PC-3 (cell line): ENCODE measurements around the gene RAF1. TPM values are rescaled to one million over a fixed set of nuclear protein-coding genes. Genes with fewer than 3 reads are reported as not detected.

Experiments
- ATAC-seq: fragments of 200-7000 bp; cut with Tn5 transposase; 2 replicates; pipeline ENCODE4 v1.9.1; 2020; ENCODE audit warnings: mild to moderate bottlenecking, moderate library complexity
- BruUV-seq: library from RNA; stranded (reverse); fragments of 400-500 nt; replicated peaks from 2 replicates; lab custom pipeline; 2021; lab: Mats Ljungman, UMichigan
- CTCF ChIA-PET: fragments of 300-600 bp; sonication (Branson Sonifier 250); formaldehyde crosslinking; loops from one replicate; lab custom pipeline; 2022; ENCODE audit warnings: antibody characterized with exemption; lab: Charles Lee
- POLR2A ChIA-PET: fragments of 300-600 bp; sonication (Branson Sonifier 250); formaldehyde crosslinking; loops from one replicate; lab custom pipeline; 2022; ENCODE audit warnings: antibody characterized with exemption; ENCODE audit not compliant: unreplicated experiment; lab: Charles Lee
- DNase-seq: peaks from one replicate; pipeline ENCODE4 v3.0.0-alpha.2; 2015
- H2AFZ ChIP-seq: fragments of 300-600 bp; sonication (generic); 2 replicates; pipeline ENCODE4 v1.6.0; 2016; ENCODE audit warnings: antibody characterized with exemption, low read length
- H3F3A ChIP-seq: fragments of 300-600 bp; sonication (generic); one replicate; pipeline ENCODE4 v1.6.0; 2017; ENCODE audit warnings: antibody characterized with exemption, low read length, control low read depth, mild to moderate bottlenecking; ENCODE audit not compliant: unreplicated experiment
- H3K27ac ChIP-seq: fragments of 300-600 bp; sonication (generic); 2 replicates; pipeline ENCODE4 v1.5.1; 2016; ENCODE audit warnings: mild to moderate bottlenecking, low read length
- H3K27me3 ChIP-seq: fragments of 300-600 bp; sonication (generic); 2 replicates; pipeline ENCODE4 v1.6.1; 2016; ENCODE audit warnings: low read length, mixed read lengths
- H3K36me3 ChIP-seq: fragments of 300-600 bp; sonication (generic); 2 replicates; pipeline ENCODE4 v1.6.1; 2016; ENCODE audit warnings: low read depth, mixed run types, low read length, mixed read lengths
- H3K4me1 ChIP-seq: fragments of 300-600 bp; sonication (generic); 2 replicates; pipeline ENCODE4 v1.5.1; 2016; ENCODE audit warnings: low read length; ENCODE audit not compliant: insufficient read depth
- H3K4me2 ChIP-seq: fragments of 300-600 bp; sonication (generic); 2 replicates; pipeline ENCODE4 v1.6.0; 2016; ENCODE audit warnings: low read length
- H3K4me3 ChIP-seq: fragments of 300-600 bp; sonication (generic); 2 replicates; pipeline ENCODE4 v1.5.1; 2016; ENCODE audit warnings: mild to moderate bottlenecking, low read length, mixed read lengths
- H3K79me2 ChIP-seq: fragments of 300-600 bp; sonication (generic); 2 replicates; pipeline ENCODE4 v1.6.1; 2017; ENCODE audit warnings: low read length, mixed read lengths
- H3K9ac ChIP-seq: fragments of 300-600 bp; sonication (generic); 2 replicates; pipeline ENCODE4 v1.6.0; 2016; ENCODE audit warnings: mild to moderate bottlenecking, low read length
- H3K9me2 ChIP-seq: fragments of 300-600 bp; sonication (generic); replicated peaks from 2 replicates; pipeline ENCODE4 v1.6.1; 2016; ENCODE audit warnings: mixed run types, low read length, mixed read lengths
- H3K9me3 ChIP-seq: fragments of 300-600 bp; sonication (generic); 2 replicates; pipeline ENCODE4 v1.6.1; 2016; ENCODE audit warnings: low read length, mixed read lengths
- H4K20me1 ChIP-seq: fragments of 300-600 bp; sonication (generic); 2 replicates; pipeline ENCODE4 v1.6.1; 2016; ENCODE audit warnings: low read length, mixed read lengths
- CTCF ChIP-seq: fragments of 300-600 bp; sonication (generic); conservative IDR thresholded peaks from 2 replicates; pipeline ENCODE4 v1.5.1; 2017; ENCODE audit warnings: antibody characterized with exemption, low read depth, mild to moderate bottlenecking, low read length
- EZH2 ChIP-seq: fragments of 300-600 bp; sonication (generic); IDR thresholded peaks from one replicate; pipeline ENCODE4 v1.6.1; 2017; ENCODE audit warnings: antibody characterized with exemption, mild to moderate bottlenecking, low read length; ENCODE audit not compliant: unreplicated experiment
- EZH2phosphoT487 ChIP-seq: fragments of 300-600 bp; sonication (generic); IDR thresholded peaks from 2 replicates; pipeline ENCODE4 v1.6.1; 2018; ENCODE audit warnings: mild to moderate bottlenecking, antibody characterized with exemption, low read length, borderline replicate concordance
- intact Hi-C: fragments of 100-400 bp; cut with micrococcal nuclease; formaldehyde crosslinking; loops from 2 replicates; pipeline ENCODE4 v1.9.0; 2023
- total RNA-seq: library from RNA; depleted of rRNA; stranded (reverse); fragments of >200 nt; gene quantifications from 2 replicates; pipeline ENCODE4 v1.2.3, GENCODE V29; 2014

RAF1 gene
- total RNA-seq, 1 experiment from 2014 or later = 130 TPM

- ATAC-seq = no peak
Observed at GRCh38 chr3:12671120-12671450, 7.2 kb upstream of the RAF1 start.

GRCh38 chr3:12670365-12671119 is 6.6 kb upstream of the RAF1 start:
- no peaks in the 10 kb centered on the region for H3K9me2 ChIP-seq
- H3F3A ChIP-seq = no peaks in the 10 kb centered on the region
- no peak for ATAC-seq
- no peaks in the 10 kb centered on the region for H4K20me1 ChIP-seq
- no peak overlapping the region for H2AFZ ChIP-seq
- ChIA-PET POLR2A (no interaction called here), CTCF (interaction anchor here (0.7 kb wide), 1 partner anchor 576 kb away, joined by 3 read pairs; no protein-coding TSS in a partner anchor)
- no peak overlapping the region for H3K4me2 ChIP-seq
- H3K9me3 ChIP-seq = no peaks in the 10 kb centered on the region
- no peaks in the 10 kb centered on the region for H3K27me3 ChIP-seq
- H3K4me1 ChIP-seq = no peaks in the 10 kb centered on the region
- H3K36me3 ChIP-seq = no peaks in the 10 kb centered on the region
- no peak for DNase-seq
- BruUV-seq = no TSS peak
- H3K79me2 ChIP-seq = no peaks in the 10 kb centered on the region
- no peak for TF ChIP-seq CTCF
- TF ChIP-seq EZH2phosphoT487 = no peak
- TF ChIP-seq EZH2 = no peak
- H3K27ac ChIP-seq = no peak overlapping the region
- no peak overlapping the region for H3K9ac ChIP-seq
- H3K4me3 ChIP-seq = no peak overlapping the region
- intact Hi-C loops = no loop called here

More at GRCh38 chr3:12671120-12671450, 7.2 kb upstream of the RAF1 start:
- no peaks in the 10 kb centered on the region for H3K36me3 ChIP-seq
- H2AFZ ChIP-seq = no peak overlapping the region
- no peaks in the 10 kb centered on the region for H3K27me3 ChIP-seq
- no peaks in the 10 kb centered on the region for H3F3A ChIP-seq
- TF ChIP-seq EZH2phosphoT487 (no peak), EZH2 (no peak), CTCF (no peak)
- H3K9me2 ChIP-seq = no peaks in the 10 kb centered on the region
- intact Hi-C loops = no loop called here
- no peak overlapping the region for H3K4me2 ChIP-seq
- H3K9me3 ChIP-seq = no peaks in the 10 kb centered on the region
- ChIA-PET POLR2A (no interaction called here), CTCF (interaction anchor here (0.7 kb wide), 1 partner anchor 575 kb away, joined by 3 read pairs; no protein-coding TSS in a partner anchor)
- no peak overlapping the region for H3K9ac ChIP-seq
- no peaks in the 10 kb centered on the region for H4K20me1 ChIP-seq
- no peak for DNase-seq
- H3K27ac ChIP-seq = no peak overlapping the region
- no peaks in the 10 kb centered on the region for H3K4me1 ChIP-seq
- H3K4me3 ChIP-seq = no peak overlapping the region
- no TSS peak for BruUV-seq
- no peaks in the 10 kb centered on the region for H3K79me2 ChIP-seq
